DND-41 (cell line): ENCODE data around the gene CLDN6.

Experiments used
- EZH2 ChIP-seq: IDR thresholded peaks from 3 replicates; pipeline ENCODE4 v1.6.1; 2012; ENCODE audit warnings: borderline replicate concordance, low read depth, mild to moderate bottlenecking, moderate library complexity, low read length, inconsistent platforms; ENCODE audit not compliant: severe bottlenecking
- TF ChIP-seq, protein P1 (sequence below): IDR thresholded peaks from 2 replicates; pipeline ENCODE4 v1.5.1; 2012; ENCODE audit warnings: borderline replicate concordance, low read length, moderate library complexity, mild to moderate bottlenecking; ENCODE audit not compliant: poor library complexity, severe bottlenecking; ENCODE audit errors: extremely low read depth

DNA sequence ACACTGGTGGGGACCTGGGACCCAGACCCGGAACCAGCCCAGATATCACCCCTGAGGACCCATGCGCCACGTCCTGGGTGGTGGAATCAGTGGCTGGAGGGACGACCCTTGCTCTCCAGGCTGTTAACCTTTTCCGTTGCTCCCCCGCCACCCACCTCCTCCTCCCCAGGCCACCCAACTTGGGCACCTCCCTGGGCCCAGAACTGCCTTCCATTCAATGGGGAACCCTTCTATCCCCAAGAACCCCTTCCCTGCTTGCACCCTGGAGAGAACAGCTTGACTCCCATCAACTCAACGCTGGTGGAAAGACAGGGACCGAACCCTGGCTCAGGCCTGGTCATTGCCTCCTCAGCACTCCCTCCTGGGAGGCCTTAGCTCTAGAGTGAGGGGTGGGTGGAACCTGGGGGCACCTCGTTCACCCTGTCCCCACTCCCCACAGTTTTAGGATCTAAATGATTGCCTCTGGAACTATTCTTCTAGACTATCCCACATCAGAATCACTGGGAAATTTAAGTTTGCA, 41.8 kb upstream of the CLDN6 start:
- TF ChIP-seq, protein P1, sequence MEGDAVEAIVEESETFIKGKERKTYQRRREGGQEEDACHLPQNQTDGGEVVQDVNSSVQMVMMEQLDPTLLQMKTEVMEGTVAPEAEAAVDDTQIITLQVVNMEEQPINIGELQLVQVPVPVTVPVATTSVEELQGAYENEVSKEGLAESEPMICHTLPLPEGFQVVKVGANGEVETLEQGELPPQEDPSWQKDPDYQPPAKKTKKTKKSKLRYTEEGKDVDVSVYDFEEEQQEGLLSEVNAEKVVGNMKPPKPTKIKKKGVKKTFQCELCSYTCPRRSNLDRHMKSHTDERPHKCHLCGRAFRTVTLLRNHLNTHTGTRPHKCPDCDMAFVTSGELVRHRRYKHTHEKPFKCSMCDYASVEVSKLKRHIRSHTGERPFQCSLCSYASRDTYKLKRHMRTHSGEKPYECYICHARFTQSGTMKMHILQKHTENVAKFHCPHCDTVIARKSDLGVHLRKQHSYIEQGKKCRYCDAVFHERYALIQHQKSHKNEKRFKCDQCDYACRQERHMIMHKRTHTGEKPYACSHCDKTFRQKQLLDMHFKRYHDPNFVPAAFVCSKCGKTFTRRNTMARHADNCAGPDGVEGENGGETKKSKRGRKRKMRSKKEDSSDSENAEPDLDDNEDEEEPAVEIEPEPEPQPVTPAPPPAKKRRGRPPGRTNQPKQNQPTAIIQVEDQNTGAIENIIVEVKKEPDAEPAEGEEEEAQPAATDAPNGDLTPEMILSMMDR: no peak
- TF ChIP-seq EZH2: no peak
